ENCODE measurements around the gene ESYT1.
"Not testable (repeated sequence)": the region's sequence is repeated elsewhere in the genome, so short reads cannot be mapped to it uniquely, and the experiment has no call there.

The ESYT1 gene

DNA sequence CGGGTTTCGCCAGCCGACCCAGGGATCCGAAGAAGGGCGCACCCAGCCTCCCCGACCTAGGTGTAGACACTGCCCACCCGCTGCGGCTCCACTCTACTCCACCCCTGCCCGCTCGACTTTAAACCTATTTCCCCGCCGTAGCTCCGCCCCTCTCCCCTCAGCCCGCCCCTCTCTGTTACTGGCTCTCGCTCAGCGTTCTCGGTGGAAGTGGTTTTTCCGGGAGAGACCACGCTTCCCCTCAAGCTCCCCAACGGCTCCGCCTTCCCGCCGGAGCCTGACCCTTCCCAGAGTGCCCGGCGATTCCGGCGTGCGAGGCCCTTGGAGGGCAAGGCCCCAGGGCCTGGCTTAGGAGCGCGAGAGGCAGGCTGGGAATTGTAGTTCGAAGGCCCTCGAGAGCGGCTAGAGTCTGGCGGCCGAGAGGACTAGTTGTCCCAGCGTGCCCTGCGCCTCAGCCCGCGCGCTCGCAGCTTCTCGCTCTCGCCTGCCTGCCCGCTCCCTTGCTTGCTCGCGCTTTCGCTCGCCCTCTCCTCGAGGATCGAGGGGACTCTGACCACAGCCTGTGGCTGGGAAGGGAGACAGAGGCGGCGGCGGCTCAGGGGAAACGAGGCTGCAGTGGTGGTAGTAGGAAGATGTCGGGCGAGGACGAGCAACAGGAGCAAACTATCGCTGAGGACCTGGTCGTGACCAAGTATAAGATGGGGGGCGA is 23.8 kb upstream of the ESYT1 start, which contains the start of gene PA2G4:
PA2G4 (plus strand) TSS at position 451 of the 706 bp plus-strand sequence; CDS start at position 630, 179 bp downstream.
- DNase-seq, result peak; percentile 100

DNA sequence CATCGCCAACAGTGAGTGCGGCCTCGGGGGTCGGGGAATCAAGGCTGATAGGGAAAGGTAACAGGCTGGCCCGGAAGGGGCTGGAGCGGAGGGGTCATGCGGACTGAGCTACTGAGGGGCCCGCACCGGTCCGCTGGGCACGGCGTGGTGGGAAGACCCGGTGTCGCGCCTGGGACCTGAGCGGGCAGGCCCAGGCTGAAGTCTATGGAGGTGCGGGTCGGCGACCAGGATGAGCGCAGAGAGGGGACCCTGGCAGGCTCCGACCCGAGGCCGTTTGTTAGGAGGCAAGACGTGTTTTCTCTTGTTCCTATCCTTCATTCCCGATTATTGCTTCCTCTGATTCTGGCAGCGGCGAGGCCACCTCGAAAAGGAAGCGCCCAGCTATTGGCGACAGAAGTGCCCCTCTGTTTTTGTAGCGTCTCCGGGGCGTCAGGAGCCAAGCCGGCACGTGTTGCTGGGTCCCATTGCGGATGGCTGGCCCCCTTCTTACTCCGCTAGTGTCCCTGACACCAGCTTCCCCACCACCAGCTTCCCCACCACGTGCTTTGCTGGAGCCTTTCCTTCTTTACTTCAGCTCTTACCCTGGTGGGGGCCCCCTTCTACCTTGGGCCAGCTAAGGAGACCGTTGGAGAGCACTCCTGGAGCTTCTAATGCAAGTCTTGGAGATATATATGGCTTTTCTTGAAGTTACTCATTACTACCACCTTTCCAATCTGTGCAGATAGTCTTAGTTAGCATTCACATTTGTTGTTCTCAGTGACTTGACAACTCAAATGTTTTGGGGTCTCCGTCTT is 23.1 kb upstream of the ESYT1 start:
- DNase-seq, result peak; percentile 28

DNA sequence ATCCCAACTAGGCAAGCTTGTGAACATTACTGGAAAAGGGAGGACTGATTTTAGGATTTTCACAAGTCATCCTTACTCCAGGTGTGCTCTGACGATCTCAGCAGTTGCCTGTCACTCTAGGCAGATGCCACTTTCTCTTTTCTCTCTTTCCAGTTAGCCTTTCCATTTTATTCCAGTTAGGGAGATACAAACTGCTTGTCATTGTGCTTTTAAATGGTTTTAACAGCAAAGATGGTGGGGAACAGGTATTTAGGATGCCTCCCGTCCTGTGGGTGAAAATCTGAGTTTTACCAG is 22.5 kb upstream of the ESYT1 start:
- DNase-seq, result no peak

DNA sequence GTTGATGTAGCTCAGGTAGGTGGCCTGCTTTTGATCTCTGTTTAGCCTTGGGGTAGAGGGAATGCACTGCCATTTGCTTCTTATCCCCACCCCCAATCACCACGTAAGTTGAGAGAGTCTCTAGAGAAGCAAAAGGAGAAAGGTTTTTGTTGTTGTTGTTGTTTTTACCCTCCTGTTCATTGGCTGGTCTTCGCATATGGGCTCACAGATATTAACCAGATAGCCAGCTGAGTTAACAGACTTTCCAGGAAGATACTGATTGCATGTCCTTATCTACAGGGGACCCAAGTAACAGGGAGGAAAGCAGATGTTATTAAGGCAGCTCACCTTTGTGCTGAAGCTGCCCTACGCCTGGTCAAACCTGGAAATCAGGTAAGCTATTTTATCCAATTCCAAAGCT is 20.8 kb upstream of the ESYT1 start:
- no peak for DNase-seq

DNA sequence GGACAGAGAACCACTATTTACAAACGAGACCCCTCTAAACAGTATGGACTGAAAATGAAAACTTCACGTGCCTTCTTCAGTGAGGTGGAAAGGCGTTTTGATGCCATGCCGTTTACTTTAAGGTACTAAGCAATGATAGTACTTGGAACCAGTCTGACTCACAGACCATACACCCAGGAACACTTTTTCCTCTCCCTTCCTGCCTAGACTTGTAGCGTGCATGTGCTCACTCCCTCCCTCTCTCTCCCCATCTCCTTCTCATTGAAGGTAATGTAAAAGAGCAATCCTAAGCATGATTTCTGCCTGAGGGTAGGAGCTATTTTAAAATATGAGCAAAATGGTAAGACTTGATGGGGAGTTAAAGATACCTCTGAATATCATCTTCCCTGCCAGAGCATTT is 17.5 kb upstream of the ESYT1 start:
- DNase-seq, result no peak

DNA sequence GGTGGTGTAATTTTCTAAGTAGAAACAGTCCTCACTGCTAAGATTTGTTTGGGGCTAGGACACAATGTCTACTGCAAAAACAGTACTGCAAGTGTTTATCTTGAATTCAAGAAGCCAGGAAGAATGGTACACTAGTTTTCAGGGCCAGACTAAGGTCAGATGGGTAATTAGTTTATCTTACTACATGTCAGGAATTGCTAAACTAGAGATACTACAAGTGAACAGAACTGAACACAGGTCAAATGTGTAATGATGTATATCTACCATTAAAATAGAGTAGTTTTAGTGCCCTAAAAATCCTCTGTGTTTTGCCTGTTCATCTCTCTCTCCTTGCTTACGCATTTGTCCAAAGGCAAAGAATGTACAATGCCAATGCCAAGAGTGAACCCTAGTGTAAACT is 14.0 kb upstream of the ESYT1 start:
- no peak for DNase-seq

DNA sequence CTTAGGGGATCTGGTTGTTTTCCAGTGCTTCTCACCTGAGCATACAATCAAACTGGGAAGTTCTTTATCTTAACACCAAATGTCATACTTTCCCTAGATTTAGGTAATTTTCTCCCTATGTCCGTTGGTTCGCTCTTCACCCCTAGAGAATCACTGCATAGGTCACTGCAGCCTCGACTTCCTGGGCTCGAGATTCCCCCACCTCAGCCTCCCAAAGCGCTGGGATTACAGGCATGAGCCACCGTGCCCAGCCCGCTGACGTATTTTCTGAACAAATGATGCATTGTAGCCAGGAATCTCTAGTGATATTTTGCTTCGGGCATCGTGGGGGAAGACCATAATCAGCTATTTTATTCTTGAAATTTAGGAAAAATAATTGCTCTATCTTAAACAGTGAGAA is 12.7 kb upstream of the ESYT1 start:
- DNase-seq, result no peak

DNA sequence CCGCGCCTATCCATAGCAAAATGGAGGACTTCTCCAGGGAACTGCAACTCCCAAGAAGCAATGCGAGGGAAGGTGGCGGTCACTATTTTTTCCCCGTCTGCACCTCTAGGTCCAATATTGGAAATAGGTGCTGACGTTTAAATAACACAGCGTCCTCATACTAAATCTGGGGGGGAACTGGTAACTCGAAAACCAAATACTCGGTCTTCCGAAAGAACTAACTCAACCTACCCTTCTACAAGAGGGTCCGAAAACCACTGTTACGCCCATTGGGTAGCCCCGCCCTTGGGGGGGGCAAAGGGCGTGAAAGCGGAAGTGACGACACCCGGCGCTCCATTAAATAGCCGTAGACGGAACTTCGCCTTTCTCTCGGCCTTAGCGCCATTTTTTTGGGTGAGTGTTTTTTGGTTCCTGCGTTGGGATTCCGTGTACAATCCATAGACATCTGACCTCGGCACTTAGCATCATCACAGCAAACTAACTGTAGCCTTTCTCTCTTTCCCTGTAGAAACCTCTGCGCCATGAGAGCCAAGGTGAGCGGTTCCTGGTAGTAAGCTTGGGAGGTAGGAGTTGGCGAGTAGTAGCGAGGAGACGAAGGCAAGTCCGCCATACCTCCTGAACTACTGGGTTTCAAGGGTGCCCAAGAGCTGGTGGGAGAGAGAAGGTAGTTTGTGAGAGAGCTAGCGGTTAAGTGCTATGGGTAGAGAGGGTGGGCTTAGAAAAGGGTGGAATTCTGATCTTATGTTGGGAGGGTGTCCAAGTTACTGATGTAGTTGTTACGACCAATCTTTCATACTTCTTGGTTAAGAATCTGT is 11.6 kb upstream of the ESYT1 start, which contains the start of gene RPL41:
RPL41 (plus strand) TSS at position 367 of the 815 bp plus-strand sequence.
- peak; percentile 94 for DNase-seq

DNA sequence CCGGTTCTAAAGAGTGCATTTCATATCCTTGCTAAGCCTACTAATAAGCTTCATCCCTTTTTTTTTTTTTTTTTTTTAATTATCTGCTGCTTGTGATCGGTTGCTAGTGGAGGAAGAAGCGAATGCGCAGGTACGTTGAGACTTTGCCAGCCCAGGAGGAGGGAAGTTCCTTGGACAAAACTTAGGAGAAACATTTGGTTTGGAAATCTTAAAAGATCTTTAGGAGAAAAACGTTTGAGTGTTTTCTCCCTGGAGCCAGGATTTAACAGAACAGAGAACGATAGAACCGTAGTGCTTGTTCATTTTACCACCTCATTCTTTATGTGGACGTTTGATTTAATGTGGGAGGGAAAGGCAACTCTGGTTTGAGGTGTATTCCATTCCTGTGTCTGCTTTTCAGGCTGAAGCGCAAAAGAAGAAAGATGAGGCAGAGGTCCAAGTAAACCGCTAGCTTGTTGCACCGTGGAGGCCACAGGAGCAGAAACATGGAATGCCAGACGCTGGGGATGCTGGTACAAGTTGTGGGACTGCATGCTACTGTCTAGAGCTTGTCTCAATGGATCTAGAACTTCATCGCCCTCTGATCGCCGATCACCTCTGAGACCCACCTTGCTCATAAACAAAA is 10.9 kb upstream of the ESYT1 start:
- not testable (repeated sequence) for DNase-seq

DNA sequence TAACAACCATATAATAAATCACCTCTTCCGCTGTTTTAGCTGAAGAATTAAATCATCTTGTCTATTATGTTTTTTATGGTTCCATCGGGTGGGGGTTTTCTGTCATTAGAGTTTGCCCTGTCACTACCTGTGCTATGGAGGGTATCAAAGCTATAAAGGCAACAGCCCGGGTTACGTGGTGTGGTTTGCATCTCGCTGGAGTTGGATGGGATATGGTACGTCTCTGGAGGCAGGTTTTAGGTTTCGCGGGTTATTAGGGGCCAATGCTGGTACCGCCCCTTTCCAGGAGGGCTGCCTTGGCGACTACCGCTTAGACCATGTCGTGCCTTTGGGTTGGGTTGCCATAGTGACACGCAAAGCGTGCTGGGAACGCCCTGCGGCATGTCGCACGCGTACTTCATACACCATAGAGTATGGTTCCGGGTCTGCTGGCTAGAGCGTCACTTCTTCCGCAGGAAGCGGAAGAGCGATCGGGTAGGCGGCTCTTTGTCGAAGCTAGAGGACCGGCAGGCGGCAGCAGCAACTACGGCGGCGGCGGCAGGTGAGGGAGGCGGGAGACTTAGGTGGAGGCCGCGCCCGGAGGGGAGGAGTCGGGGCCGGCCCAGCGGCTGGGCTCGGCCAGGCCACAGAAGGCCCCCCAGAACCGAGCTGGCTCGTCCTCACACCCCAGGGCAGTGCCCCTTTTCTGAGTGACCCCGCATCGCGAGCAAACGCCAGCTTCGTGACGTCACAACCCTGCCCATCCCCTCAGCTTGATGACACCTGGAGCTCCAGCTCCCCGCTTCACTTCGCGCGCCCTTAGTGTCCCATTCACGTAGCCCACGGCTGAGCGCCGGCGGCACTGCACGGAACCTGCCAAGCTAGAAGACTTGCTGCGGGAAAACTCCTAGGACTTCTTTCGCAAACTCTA is 10.0 kb upstream of the ESYT1 start, which contains the start of gene ZC3H10:
ZC3H10 (plus strand) TSS at position 489 of the 910 bp plus-strand sequence. CDS start 2,297 bp downstream, outside the sequence.
- DNase-seq, result peak; percentile 99

DNA sequence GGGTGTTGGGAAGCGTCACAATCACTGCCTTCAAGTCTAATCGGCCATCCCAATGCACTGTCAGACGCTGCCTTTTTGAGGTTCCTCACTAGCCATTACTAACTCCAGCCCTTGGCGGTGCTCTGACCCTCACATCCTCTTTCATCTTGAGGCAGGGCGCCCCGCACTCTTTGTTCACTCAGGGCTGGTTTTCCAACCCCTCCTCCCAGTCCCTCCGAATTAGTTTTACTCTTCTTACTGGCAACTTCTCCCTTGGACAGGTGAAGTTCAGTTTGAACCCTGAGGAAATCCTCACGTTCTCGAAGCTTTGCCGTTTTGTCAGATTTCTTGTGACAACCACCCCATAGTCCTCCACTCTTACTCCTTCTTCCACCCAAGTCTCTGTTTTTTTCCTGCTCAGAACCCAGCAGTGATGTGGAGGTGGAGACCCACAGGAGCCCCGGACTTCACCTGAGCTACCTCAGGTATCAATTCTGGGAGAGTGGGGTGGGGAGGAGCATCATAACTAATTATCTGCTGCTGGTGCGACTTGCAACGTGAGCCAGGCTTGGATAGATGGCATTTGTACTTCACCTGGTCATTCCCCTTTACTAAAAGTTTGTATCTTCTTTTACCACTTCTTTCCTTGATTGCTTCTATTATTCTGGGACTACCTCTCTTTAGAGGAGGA is 9.2 kb upstream of the ESYT1 start:
- peak; percentile 60 for DNase-seq

DNA sequence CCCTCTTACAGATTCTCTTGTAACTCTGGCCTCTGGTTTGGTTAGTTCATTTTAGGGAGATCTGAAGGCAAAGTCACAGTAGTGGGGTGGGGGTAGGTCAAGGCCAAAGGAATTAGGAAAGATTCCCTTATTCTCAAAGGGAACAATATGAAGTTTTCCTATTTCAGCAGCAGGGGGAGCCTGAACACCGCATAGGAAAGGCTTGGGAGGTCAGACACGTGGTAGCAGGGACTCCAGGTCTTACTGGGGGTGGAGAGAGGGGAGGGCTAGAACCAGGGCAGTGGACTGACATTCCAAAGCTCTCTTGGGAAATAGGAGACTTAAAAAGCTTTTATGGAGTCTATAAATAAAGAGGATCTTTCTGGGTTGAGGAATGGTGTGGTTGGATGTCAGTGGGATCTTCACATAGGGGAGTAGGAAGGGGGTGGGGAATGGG is 8.7 kb upstream of the ESYT1 start:
- peak; percentile 79 for DNase-seq

DNA sequence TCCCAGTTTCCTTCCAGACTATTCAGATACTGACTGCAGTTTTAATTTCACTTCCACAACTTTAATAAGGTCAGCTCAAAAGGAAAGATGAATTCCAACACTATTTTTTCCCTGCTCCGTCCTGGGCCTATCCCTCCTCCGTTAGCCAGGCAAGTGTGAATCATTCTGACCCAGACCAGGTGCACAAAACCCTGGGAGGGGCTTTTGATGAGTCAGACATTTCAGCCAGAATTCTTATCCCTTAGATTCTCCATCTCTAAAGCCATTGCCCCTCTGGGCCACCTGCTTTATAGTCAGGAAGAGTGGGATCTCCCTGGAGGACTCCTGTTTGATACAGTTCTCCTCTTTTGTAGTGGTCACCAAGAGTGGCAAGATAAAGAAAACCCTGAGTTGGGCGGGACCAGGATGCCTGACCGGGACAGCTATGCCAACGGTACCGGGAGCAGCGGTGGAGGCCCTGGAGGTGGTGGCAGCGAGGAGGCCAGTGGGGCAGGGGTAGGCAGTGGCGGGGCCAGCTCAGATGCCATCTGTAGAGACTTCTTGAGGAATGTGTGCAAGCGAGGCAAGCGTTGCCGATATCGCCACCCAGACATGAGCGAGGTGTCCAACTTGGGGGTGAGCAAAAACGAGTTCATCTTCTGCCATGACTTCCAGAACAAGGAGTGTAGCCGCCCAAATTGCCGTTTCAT is 7.8 kb upstream of the ESYT1 start:
- DNase-seq, result no peak

DNA sequence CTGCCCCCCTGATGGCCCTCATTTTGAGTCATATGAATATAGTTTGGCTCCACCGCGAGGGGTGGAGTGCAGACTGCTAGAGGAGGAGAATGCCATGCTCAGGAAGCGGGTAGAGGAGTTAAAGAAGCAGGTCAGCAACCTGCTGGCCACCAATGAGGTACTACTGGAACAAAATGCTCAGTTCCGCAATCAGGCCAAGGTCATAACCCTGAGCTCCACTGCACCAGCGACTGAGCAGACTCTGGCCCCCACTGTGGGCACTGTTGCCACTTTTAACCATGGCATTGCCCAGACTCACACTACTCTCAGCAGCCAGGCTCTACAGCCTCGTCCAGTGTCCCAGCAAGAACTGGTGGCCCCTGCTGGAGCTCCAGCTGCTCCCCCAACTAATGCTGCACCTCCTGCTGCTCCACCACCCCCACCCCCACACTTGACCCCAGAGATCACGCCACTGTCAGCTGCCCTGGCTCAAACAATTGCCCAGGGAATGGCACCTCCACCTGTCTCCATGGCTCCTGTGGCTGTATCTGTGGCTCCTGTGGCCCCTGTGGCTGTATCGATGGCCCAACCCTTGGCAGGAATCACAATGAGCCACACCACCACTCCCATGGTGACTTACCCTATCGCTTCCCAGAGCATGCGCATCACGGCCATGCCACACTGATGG is 6.7 kb upstream of the ESYT1 start:
- DNase-seq, result no peak

DNA sequence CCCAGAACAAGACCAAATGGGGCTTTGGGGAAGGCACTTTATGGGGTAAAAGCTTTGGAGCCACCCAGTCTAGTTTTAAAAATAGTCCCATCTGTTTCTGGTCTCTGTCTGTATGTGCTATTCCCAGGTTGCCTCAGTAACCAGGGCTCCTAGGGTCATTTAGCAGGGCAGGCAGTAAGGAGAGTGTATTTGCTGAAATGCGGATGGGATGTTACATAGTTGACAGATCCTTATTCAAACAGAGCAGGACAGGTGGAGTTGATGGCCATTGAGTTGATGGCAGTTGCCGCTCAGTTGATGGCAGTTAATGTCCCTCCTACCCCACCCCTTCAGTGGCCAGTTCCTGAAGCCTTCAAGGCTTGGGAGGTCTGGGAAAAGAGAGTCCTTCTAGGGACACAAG is 5.4 kb upstream of the ESYT1 start:
- no peak for DNase-seq

DNA sequence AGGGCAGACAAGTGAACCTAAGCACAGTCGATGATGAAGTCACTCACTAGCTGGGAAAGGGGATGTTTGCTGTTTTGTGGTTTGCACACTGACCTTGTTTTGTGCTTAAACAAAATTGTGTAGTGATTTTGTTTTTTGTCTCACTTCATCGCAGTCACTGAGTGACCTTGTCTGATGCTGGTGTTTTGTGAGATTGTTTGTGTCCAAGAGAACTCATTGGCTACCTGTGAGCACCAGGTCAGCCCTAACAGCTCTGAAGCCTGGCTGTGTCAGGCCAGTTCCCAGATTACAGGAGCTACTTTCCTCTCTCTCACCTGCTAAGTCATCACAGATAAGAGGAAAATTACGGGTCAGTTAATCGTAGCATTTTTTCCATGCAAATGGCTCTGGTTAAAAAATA is 3.9 kb upstream of the ESYT1 start:
- peak; percentile 14 for DNase-seq

DNA sequence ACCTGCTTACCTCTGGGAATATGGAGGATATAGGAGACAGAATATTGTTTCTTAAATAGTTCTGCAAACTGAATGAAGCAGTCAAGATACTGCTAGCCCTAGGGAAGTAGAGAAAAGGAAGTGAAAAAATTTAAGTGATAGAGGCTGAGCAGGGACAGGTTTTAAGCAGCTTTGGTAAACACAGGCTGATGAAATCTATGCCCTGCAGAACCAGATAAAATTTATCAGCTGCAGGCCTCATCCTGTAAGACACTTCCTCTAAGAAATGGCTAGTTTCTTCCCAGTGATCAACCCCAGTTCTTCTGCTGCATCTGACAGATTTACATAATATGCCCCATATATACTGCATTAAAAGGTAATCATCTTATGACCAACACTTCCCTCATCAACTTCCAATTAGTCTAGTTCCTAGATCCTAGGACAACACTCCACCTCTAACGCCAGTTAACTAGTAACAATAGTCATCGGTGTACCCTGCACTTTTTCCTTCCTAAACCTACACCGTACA is 1.3 kb upstream of the ESYT1 start:
- peak; percentile 70 for DNase-seq

DNA sequence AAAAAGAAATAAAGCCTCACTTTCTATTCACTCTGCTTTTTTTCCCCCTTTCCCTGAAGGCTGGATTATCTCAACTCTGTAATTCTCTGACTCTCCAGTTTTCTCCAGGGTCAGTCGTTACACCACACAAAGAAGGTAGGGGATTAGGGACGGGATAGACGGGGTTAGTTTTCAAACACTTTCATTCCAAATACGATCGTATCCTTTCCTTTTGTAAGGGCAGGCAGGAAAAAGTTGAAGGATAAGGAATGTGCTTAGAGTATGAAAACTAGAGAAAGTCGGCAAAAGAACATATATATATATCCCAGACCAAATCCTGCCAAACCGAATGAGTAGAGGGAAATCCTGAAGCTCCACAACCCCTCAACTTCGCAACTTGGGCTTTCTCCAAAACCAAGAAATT is 581 bp upstream of the ESYT1 start:
- DNase-seq, result no peak

DNA sequence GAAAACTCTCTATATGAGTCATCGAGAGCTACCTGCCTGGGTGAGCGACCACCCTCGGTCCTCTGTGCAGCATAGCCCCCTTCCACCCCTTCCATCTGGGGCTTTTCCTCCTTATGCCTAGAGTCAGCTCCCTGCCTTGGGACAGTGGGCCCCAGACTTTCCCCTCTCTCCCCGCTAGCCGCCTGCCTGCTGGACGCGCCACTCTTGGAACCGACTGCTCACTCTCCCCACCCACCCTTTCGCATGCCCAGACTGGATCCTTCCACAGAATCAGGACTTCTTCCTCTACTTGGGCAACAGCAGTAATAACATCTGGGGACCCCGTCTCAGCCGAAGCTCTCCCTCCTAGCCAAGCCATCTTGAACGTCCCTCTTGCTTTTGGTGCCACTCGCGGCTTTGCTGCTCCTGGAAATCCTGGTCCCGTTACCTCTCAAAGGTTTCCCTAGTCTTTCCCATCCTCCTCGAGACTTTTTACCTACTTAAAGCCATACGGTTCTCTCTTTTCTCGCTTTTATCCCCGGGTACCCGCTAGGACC is 671 bp downstream of the ESYT1 start:
- peak; percentile 17 for DNase-seq

Data from inflammatory macrophage treated with lipopolysaccharide for 4 hours (primary cell).